ENCODE results near the gene CHL1.

The CHL1 gene

DNA sequence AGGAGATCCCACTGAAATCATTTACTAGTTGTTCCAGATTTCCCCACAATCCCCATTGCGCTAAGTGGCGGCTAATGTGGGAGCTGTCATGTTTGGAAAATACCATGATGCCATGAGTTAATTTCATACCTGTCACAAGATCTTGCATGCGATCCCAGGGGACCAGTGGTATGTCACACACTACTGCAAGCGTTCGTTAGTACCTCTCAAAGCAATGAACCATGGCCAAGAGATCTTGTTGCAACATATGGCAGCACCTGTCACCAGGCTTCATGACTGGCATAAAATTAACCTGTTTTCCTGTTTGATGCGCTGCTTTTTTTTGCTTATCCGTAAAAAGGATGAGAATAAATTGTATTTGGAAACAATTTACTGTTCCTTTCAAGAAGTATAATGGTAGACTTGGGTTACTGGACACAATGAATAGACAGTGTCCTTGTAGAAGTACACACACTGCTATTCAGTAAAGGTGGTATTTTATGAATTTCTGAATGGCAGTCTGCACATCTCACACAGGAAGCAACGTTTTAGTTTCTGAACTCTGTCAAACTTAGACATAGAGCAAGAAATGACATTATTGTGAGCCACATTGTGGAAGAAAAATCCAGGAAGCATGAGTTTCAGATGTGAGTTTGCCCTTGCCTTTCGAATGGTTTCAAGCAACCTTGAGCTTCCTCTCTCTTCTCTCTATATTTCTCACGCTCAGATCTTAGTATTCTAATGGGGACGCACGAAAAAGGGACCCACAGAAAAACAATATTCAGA, 81.9 kb downstream of the CHL1 start:
- no peaks in the 10 kb centered on the region for H3K4me1 Mint-ChIP-seq (ENCODE audit: low read depth)
- no peak overlapping the region for H3K4me3 Mint-ChIP-seq
- no peak for DNase-seq (ENCODE audit: low spot score)
- H3K27ac Mint-ChIP-seq = no peak overlapping the region
- H3K36me3 Mint-ChIP-seq (ENCODE audit: low read depth) = no peaks in the 10 kb centered on the region
- H3K27me3 Mint-ChIP-seq (ENCODE audit: low read depth) = no peaks in the 10 kb centered on the region
- H3K9me3 Mint-ChIP-seq = no peaks in the 10 kb centered on the region

DNA sequence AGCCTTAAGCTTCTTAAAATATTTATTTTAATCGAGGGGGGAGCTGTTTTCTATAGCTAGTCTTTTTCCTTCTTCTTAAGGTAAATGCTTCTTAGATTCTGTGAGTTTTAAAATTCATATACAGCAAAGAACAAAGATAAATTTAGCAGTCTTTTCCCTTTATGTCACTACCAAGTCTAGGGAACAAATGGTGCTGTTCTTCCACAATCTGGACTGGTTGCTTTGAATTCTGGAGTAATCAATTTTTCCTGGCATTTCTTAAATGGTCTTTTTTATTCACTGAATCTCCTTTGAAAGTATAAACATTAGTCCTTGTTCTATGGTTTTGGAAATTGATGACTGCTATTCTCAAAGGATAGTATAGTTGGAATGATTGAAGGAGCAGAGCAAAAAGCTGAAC, 82.8 kb downstream of the CHL1 start:
- no peak for DNase-seq (ENCODE audit: low spot score)
- H3K27me3 Mint-ChIP-seq (ENCODE audit: low read depth) = no peaks in the 10 kb centered on the region
- no peaks in the 10 kb centered on the region for H3K4me1 Mint-ChIP-seq (ENCODE audit: low read depth)
- no peak overlapping the region for H3K27ac Mint-ChIP-seq
- no peaks in the 10 kb centered on the region for H3K36me3 Mint-ChIP-seq (ENCODE audit: low read depth)
- no peaks in the 10 kb centered on the region for H3K9me3 Mint-ChIP-seq
- H3K4me3 Mint-ChIP-seq = no peak overlapping the region

DNA sequence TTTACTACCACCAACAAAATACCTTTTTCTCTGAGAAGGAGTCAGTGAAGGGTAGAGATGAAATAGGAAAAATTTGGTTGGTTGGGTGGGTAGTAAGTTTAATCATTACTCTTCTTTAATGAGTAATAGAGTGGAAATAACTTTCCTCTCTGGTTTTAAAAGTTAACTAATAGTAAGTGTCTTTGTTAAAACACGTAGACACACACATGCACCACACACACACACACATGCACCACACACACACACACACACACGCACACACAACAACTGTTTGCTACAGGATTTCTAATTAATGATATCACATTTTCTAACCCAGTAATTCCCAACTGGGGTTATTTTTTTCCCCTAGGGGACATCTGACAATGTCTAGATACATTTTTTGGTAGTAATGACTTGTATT, 84.1 kb downstream of the CHL1 start:
- Mint-ChIP-seq H3K4me3 (no peak overlapping the region), H3K4me1 (ENCODE audit: low read depth) (no peaks in the 10 kb centered on the region), H3K27ac (no peak overlapping the region), H3K9me3 (no peaks in the 10 kb centered on the region), H3K27me3 (ENCODE audit: low read depth) (no peaks in the 10 kb centered on the region), H3K36me3 (ENCODE audit: low read depth) (no peaks in the 10 kb centered on the region)
- no peak for DNase-seq (ENCODE audit: low spot score)

DNA sequence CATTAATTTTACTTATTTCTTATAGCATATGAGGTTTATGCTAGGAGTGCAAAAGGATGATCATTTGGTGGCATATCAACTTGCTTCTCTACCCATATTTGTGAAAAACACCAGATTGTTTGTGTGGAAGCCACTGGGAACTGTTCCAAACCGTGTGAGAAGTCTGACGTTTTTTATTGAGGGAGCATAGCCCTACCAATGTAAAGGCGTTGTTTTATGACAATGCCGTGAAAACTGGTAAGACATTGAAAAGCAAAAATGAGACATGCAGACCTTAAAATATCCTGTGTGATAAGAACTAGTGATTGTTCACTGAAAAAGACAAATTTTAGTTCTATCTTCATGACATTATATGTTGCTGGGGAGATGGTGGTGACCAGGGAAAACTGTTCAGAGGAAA, 87.8 kb downstream of the CHL1 start:
- no peak for DNase-seq (ENCODE audit: low spot score)
- Mint-ChIP-seq H3K9me3 (no peaks in the 10 kb centered on the region), H3K27me3 (ENCODE audit: low read depth) (no peaks in the 10 kb centered on the region), H3K36me3 (ENCODE audit: low read depth) (no peaks in the 10 kb centered on the region), H3K4me3 (no peak overlapping the region), H3K4me1 (ENCODE audit: low read depth) (no peaks in the 10 kb centered on the region), H3K27ac (no peak overlapping the region)

DNA sequence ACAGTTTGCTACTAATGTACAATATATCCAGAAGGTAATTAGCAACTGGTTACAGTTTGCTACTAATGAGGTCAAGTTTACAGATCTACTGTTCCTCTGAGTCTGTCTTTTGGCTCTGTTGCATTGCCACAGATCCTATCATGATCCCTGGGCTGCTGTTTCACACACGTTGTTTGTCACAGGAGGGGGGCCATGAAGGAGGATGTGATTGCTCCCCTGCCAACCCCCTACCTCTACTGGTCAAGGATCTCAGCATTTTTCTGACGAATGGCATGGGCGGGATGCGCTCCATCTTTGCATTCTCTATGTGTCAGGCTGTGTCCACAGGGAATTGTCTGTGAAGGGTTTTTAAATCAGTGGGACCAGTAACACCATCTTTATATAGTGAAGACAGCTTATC, 91.9 kb downstream of the CHL1 start:
- Mint-ChIP-seq H3K9me3 (no peaks in the 10 kb centered on the region), H3K4me3 (no peak overlapping the region), H3K36me3 (ENCODE audit: low read depth) (no peaks in the 10 kb centered on the region), H3K4me1 (ENCODE audit: low read depth) (no peaks in the 10 kb centered on the region), H3K27me3 (ENCODE audit: low read depth) (no peaks in the 10 kb centered on the region), H3K27ac (no peak overlapping the region)
- no peak for DNase-seq (ENCODE audit: low spot score)

DNA sequence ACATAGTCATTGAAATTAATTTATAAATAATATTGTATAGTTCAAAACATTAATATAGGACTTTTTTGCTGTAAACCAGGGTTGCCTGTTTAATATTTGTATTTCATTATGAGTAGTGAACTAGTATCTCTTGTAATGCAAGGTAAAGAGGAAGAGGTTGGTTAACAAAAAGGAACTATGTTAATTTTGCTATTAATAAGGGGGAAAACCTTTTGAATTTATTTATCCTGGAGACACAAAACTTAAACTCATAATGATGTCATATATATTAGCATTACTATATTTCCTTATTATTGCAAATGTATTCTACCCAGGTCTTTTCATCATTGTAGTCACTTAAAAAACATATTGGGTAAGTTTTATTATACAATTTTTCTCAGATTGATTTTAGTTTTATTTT, 94.5 kb downstream of the CHL1 start:
- Mint-ChIP-seq H3K27ac (no peak overlapping the region), H3K36me3 (ENCODE audit: low read depth) (no peaks in the 10 kb centered on the region), H3K4me3 (no peak overlapping the region), H3K27me3 (ENCODE audit: low read depth) (no peaks in the 10 kb centered on the region), H3K4me1 (ENCODE audit: low read depth) (no peaks in the 10 kb centered on the region), H3K9me3 (no peaks in the 10 kb centered on the region)
- no peak for DNase-seq (ENCODE audit: low spot score)

DNA sequence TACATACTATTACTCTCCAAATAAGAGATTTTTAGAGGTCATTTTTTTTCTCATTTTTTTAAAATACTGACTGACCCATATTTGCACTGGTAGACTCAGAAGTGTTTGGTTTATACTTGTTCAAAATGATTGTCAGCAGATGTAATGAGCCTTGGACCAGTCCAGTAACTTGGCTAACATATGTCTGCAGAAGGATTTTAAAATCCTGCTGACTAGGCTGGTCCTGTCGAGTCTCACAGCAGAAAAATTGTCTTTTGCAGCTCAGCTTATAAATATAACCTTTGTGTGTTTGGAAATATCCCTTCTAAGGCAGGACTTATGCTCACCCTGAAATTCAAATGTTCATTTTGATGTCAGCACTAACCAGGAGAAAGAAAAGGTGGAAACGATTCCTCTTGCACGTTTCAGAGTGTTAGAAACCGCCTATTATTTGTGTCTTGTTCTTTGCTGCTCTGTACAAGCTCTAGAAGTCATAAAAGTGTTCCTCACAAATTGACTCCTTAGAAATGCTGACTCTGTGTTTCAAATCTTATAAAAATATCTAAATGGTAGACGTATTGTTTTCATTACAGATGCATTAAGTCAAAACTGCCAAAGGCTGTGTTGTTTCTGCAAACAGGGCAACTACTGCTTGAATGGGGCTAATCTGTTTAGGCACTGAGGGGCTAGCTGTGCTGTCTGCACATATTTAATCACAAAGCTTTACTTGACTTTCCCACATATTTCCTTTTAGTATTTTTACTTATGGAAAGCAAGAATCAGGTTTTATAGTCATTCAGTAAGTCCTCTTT, 95.3 kb downstream of the CHL1 start:
- H3K4me3 Mint-ChIP-seq = no peak overlapping the region
- no peaks in the 10 kb centered on the region for H3K36me3 Mint-ChIP-seq (ENCODE audit: low read depth)
- H3K9me3 Mint-ChIP-seq = peaks cover 2% of the 10 kb centered on the region
- H3K27ac Mint-ChIP-seq = no peak overlapping the region
- DNase-seq (ENCODE audit: low spot score) = no peak
- H3K4me1 Mint-ChIP-seq (ENCODE audit: low read depth) = no peaks in the 10 kb centered on the region
- H3K27me3 Mint-ChIP-seq (ENCODE audit: low read depth) = no peaks in the 10 kb centered on the region

DNA sequence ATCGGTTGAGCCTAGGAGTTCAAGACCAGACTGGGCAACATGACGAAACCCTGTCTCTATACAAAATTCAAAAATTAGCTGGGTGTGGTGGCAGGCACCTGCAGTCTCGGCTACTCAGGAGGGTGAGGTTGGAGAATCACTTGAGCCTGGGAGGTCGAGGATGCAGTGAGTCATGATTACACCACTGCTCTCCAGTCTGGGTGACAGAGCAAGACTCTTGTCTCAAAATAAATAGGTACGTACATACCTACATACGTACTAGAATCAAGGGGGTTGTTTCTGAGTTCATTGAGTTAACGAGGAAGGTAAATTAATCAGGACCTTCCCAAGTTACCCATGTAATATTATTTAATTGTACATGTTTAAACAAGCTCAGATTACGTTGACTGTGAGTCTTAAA, 97.5 kb downstream of the CHL1 start:
- Mint-ChIP-seq H3K4me1 (ENCODE audit: low read depth) (no peaks in the 10 kb centered on the region), H3K27me3 (ENCODE audit: low read depth) (no peaks in the 10 kb centered on the region), H3K27ac (no peak overlapping the region), H3K36me3 (ENCODE audit: low read depth) (no peaks in the 10 kb centered on the region), H3K4me3 (no peak overlapping the region), H3K9me3 (peaks cover 3% of the 10 kb centered on the region)
- no peak for DNase-seq (ENCODE audit: low spot score)

DNA sequence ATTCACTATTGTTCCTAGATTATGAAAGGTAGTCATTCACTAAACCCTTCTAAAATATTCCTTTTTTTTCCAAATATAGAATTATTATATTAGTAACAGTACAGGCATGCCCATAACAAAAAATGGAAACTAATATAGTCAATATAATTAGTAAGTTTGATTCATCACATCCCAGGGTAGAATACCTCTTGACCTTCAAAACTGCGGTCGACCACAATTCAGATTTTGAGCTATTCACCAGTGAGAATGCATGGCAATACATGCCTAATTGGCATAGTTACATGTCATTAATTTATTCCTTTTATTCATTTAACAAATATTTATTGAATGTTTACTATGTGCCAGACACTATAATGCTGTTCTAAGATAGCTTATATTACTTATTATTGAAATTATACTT, 98.0 kb downstream of the CHL1 start:
- Mint-ChIP-seq H3K9me3 (peaks cover 3% of the 10 kb centered on the region), H3K4me3 (no peak overlapping the region), H3K27me3 (ENCODE audit: low read depth) (no peaks in the 10 kb centered on the region), H3K36me3 (ENCODE audit: low read depth) (no peaks in the 10 kb centered on the region), H3K27ac (no peak overlapping the region), H3K4me1 (ENCODE audit: low read depth) (no peaks in the 10 kb centered on the region)
- no peak for DNase-seq (ENCODE audit: low spot score)

DNA sequence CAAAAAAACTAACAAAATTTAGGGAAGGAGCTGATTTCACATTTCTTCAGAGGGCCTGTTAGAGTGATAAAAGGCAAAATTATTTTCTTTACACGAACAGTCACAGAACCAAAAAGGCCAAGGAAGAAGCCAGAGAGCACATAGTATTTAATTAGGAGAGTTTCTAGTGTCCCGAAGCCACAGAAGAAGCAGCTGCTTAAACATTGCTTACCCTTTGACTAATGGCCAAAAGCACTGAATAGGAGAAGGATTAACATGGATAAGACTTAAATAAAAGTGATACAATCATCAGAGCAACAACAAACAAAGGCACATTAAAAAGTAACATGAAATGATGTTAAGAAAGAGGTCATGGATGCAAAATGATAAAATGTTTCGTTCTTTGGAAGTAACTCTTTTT, 98.6 kb downstream of the CHL1 start:
- no peaks in the 10 kb centered on the region for H3K4me1 Mint-ChIP-seq (ENCODE audit: low read depth)
- H3K27me3 Mint-ChIP-seq (ENCODE audit: low read depth) = no peaks in the 10 kb centered on the region
- no peak overlapping the region for H3K4me3 Mint-ChIP-seq
- DNase-seq (ENCODE audit: low spot score) = no peak
- H3K9me3 Mint-ChIP-seq = peaks cover 3% of the 10 kb centered on the region
- H3K36me3 Mint-ChIP-seq (ENCODE audit: low read depth) = no peaks in the 10 kb centered on the region
- H3K27ac Mint-ChIP-seq = no peak overlapping the region

DNA sequence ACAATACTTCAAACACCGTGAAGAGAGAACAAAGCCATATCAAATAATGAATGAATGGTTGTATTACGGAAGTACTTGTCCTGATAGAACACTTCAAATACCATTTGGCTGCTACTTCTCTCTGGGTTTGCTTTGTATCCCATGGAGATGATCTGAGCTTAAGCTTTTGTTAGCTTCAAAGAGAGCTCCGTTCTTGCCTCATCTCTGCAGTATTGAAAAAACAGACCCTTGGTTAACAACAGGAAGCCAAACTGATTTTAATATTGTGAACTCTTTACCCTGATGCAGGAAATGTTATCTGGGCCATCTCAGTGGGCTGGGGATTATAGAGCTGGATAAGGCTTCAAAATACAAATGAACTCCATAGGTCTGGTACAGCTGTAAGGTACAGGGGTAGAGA, 101.0 kb downstream of the CHL1 start:
- peaks cover 3% of the 10 kb centered on the region for H3K9me3 Mint-ChIP-seq
- no peaks in the 10 kb centered on the region for H3K27me3 Mint-ChIP-seq (ENCODE audit: low read depth)
- H3K36me3 Mint-ChIP-seq (ENCODE audit: low read depth) = no peaks in the 10 kb centered on the region
- no peaks in the 10 kb centered on the region for H3K4me1 Mint-ChIP-seq (ENCODE audit: low read depth)
- no peak overlapping the region for H3K4me3 Mint-ChIP-seq
- H3K27ac Mint-ChIP-seq = no peak overlapping the region
- no peak for DNase-seq (ENCODE audit: low spot score)

DNA sequence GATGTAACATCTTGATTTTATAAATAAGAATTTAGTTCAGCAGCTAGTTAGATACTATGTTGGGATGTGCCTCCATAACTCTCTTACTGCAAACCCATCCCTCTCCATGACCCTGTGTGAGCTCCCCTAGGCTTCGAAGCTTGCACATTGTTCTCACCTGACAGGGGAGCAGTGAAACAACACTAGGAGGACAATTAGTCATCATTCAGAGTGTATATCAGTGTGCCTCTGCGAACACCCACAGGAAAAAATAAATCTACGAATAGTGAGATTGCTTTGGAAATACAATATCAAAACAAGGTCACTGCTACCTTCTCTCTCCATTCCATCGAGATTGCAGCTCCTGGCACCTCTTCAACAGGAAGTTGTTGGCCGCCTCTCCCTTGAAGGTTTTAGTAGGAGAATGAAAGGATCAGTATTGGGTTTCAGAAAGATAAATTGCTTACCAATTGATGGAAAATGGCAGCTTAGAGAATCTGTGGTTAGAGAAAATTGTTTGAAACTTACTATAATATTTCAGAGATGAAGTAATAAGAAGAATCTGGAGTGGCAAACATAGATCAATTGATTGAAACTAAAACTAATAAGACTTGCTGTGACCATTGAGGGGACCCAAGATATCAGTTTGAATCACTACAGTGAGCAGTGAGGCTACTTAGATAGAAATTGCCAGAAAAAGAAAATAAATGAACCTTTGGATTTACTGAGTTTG, 103.2 kb downstream of the CHL1 start:
- no peak overlapping the region for H3K4me3 Mint-ChIP-seq

DNA sequence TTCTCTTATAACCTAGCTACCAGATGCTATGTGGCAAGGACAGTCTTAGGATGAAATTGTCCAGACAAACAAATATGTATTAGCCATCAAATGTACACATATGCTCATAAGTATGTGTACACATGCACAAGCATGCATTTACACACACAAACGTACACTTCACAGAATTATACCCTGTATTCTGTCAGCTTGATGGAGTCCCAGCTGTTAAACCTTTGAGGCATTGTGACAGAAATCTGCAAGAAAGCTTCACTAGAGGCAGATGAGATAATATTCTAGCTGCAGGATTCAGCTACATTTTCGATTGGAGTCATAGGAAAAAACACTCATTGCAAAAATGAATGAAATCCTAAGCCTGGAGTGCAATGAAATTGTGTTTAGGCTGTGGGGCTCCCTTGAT, 110.6 kb downstream of the CHL1 start:
- H3K27ac Mint-ChIP-seq = no peak overlapping the region
- H3K36me3 Mint-ChIP-seq (ENCODE audit: low read depth) = no peaks in the 10 kb centered on the region
- no peaks in the 10 kb centered on the region for H3K4me1 Mint-ChIP-seq (ENCODE audit: low read depth)
- no peaks in the 10 kb centered on the region for H3K27me3 Mint-ChIP-seq (ENCODE audit: low read depth)
- DNase-seq (ENCODE audit: low spot score) = no peak
- peaks cover 8% of the 10 kb centered on the region for H3K9me3 Mint-ChIP-seq
- H3K4me3 Mint-ChIP-seq = no peak overlapping the region

More for the DNA sequence above, 103.2 kb downstream of the CHL1 start:
- no peaks in the 10 kb centered on the region for H3K4me1 Mint-ChIP-seq (ENCODE audit: low read depth)
- H3K36me3 Mint-ChIP-seq (ENCODE audit: low read depth) = no peaks in the 10 kb centered on the region
- no peak for DNase-seq (ENCODE audit: low spot score)
- H3K27ac Mint-ChIP-seq = no peak overlapping the region
- H3K9me3 Mint-ChIP-seq = peaks cover 12% of the 10 kb centered on the region
- no peaks in the 10 kb centered on the region for H3K27me3 Mint-ChIP-seq (ENCODE audit: low read depth)

DNA sequence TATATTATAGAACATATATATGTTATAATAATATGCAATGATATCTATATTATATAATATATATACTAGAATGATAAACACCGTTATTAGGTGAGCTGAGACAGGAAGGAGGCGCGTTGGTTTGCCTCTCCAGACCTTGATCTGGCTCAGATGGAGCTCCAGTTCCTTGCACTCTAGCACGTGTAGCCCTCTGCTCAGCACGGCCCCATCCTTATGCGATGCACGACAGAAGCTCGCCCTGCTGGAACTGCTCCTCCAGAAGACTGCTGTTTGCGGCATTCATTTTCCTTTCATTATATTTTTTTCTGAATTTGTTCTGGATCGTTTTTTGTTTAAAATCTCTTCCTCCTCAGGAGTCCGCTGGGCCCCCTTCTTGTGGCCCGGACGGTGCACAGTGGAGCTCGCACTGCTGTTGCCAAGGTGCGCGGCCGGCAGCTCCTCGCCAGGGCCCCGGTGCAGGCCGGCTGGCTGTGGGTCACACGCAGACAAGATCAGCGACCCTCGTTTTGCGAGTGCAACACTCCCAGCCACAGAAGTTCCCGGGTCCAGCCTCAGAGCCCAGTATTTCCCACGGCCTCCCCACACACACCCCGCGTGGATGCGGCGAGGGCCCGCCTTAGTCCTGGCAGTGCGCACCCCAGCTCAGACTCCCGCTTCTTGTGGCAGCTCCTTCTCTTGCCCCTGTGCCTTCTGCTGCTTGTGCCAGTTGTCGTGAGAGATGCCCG, 112.2 kb downstream of the CHL1 start:
- Mint-ChIP-seq H3K4me1 (ENCODE audit: low read depth) (no peaks in the 10 kb centered on the region), H3K4me3 (no peak overlapping the region), H3K27ac (no peak overlapping the region), H3K36me3 (ENCODE audit: low read depth) (no peaks in the 10 kb centered on the region), H3K9me3 (peaks cover 6% of the 10 kb centered on the region), H3K27me3 (ENCODE audit: low read depth) (no peaks in the 10 kb centered on the region)
- no peak for DNase-seq (ENCODE audit: low spot score)
